ENCODE measurements around the gene TMEM248. TPM values are rescaled to one million over a fixed set of nuclear protein-coding genes. Genes with fewer than 3 reads are reported as not detected.

TMEM248 gene
- total and polyA plus RNA-seq, 10 donors, result 21.5 to 142 (median 87.4) TPM

DNA sequence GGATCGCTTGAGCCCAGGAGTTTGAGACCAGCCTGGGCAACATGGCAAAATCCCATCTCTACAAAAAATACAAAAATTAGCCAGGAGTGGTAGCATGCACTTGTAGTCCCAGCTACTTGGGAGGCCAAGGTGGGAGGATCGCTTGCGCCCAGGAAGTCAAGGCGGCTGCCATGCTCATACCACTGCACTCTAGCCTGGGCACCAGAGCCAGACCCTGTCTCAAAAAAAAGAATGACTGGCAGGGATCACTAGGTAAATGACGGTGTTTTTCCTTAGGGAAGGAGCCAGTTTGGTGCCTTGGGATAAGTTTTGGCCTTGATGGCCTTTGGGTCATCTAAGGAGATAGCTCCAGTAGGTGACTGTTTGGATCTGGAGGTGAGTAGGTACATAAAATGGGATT lies 8.9 kb downstream of the TMEM248 start:
- WGBS, 5 donors, result 95 to 98% (median 96%) methylated on average over 5 of the region's 5 CpGs
- TF ChIP-seq POLR2AphosphoS5 (IDR thresholded peaks at IDR 0.05) (no peak), POLR2A (IDR thresholded peaks at IDR 0.05) (no peak)
- TF ChIP-seq, protein P1, sequence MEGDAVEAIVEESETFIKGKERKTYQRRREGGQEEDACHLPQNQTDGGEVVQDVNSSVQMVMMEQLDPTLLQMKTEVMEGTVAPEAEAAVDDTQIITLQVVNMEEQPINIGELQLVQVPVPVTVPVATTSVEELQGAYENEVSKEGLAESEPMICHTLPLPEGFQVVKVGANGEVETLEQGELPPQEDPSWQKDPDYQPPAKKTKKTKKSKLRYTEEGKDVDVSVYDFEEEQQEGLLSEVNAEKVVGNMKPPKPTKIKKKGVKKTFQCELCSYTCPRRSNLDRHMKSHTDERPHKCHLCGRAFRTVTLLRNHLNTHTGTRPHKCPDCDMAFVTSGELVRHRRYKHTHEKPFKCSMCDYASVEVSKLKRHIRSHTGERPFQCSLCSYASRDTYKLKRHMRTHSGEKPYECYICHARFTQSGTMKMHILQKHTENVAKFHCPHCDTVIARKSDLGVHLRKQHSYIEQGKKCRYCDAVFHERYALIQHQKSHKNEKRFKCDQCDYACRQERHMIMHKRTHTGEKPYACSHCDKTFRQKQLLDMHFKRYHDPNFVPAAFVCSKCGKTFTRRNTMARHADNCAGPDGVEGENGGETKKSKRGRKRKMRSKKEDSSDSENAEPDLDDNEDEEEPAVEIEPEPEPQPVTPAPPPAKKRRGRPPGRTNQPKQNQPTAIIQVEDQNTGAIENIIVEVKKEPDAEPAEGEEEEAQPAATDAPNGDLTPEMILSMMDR (IDR thresholded peaks at IDR 0.05 in 8 of 11, conservative IDR thresholded peaks at IDR 0.05 in 3 of 11), result no peak
- no peak for DNase-seq
- H3K27me3 ChIP-seq (replicated peaks in 1 of 7), result no peaks in the 10 kb centered on the region
- intact Hi-C loops (cut with DNase I; ENCODE audit: low total_unique reads), result no loop called here
- H3K27ac ChIP-seq, result no peak overlapping the region
- no peaks in the 10 kb centered on the region for H3K9me3 ChIP-seq
- H3K4me3 ChIP-seq, result no peak overlapping the region
- peaks cover 0 to 64% (median 8%) of the 10 kb centered on the region in 6 donors for H3K36me3 ChIP-seq
- H3K4me1 ChIP-seq, result peaks cover 0 to 100% (median 48%) of the 10 kb centered on the region in 6 donors

DNA sequence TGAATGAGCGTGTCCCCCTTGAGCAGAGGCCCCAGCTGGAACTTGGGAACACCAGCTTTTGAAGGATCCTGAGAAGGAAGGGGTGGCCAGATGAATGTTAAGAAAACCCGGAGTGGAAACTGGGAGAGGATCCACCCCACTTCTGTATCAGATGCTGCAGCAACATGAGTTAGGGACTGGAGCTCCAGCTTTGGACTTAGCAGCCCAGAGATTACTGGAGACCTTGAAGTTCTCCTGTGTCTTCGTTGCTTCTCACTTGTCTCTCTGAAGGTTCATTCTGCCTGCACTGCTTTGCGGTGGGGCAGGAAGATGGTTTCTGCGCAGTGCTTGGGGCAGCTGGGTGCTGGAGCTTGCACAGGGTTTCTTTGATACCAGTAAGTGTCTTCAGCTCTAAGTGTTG lies 9.3 kb downstream of the TMEM248 start:
- WGBS, 5 donors, result 69 to 85% (median 80%) methylated on average over 5 of the region's 5 CpGs

DNA sequence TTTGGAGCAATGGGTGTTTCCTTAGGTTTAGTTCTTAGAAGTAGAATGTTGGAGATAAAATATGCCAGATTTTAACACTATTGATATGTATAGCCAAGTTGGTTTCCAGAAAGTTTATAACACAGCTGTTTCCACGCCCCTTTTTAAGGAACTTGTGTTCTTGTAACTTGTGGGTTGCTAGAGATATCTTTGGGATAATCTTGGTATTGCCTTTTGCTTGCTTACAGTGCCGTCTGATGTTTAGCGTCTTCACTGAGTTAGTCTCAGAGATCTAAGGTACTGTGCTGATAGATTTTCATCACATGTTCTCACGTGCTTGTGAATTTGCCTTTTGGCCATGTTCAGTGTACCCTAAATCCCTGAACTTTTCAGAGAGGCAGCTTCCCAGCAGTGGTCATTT lies 12.4 kb downstream of the TMEM248 start:
- no peak overlapping the region for H3K4me3 ChIP-seq
- no peak for DNase-seq
- H3K4me1 ChIP-seq, result peaks cover 0 to 89% (median 35%) of the 10 kb centered on the region in 6 donors
- whole genome bisulfite sequencing, 5 donors, result 73 to 85% (median 80%) methylated on average over 4 of the region's 4 CpGs
- H3K9me3 ChIP-seq, result peaks cover 0 to 9% (median 2%) of the 10 kb centered on the region in 8 donors
- H3K27me3 ChIP-seq (replicated peaks in 1 of 7), result no peaks in the 10 kb centered on the region
- H3K36me3 ChIP-seq, result peaks cover 0 to 40% (median 1%) of the 10 kb centered on the region in 6 donors
- TF ChIP-seq, protein P1 (IDR thresholded peaks at IDR 0.05 in 8 of 11, conservative IDR thresholded peaks at IDR 0.05 in 3 of 11), result no peak
- TF ChIP-seq POLR2A (IDR thresholded peaks at IDR 0.05) (no peak), POLR2AphosphoS5 (IDR thresholded peaks at IDR 0.05) (no peak)
- intact Hi-C loops (cut with DNase I; ENCODE audit: low total_unique reads), result no loop called here
- no peak overlapping the region for H3K27ac ChIP-seq

More for the DNA sequence above, 9.3 kb downstream of the TMEM248 start:
- intact Hi-C loops (cut with DNase I; ENCODE audit: low total_unique reads), result no loop called here
- no peaks in the 10 kb centered on the region for H3K27me3 ChIP-seq (replicated peaks in 1 of 7)
- H3K36me3 ChIP-seq, result peaks cover 0 to 60% (median 8%) of the 10 kb centered on the region in 6 donors
- H3K27ac ChIP-seq, result no peak overlapping the region
- DNase-seq, result no peak
- TF ChIP-seq POLR2A (IDR thresholded peaks at IDR 0.05), result no peak
- no peak for TF ChIP-seq POLR2AphosphoS5 (IDR thresholded peaks at IDR 0.05)
- TF ChIP-seq, protein P1 (IDR thresholded peaks at IDR 0.05 in 8 of 11, conservative IDR thresholded peaks at IDR 0.05 in 3 of 11), result no peak
- peaks cover 0 to 100% (median 47%) of the 10 kb centered on the region in 6 donors for H3K4me1 ChIP-seq
- no peaks in the 10 kb centered on the region for H3K9me3 ChIP-seq
- no peak overlapping the region for H3K4me3 ChIP-seq

DNA sequence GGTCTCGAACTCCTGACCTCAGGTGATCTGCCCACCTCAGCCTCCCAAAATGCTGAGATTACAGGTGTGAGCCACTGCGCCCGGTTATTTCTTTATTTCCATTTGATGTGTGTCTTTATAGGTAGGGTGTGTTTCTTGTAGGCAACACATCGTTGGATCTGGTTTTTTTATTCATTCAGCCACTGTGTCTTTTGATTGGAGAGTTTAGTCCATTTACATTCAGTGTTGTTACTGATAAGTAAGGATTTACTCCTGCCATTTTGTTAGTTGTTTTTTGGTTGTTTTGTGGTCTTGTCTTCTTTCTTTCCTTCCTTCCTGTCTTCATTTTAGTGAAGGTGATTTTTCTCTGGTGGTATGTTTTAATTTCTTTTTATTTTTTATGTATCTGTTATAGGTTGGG lies 16.9 kb downstream of the TMEM248 start:
- WGBS, 5 donors, result 95 to 98% (median 97%) methylated on average over 4 of the region's 4 CpGs
- no peak for DNase-seq

More for the DNA sequence above, 16.9 kb downstream of the TMEM248 start:
- intact Hi-C loops (cut with DNase I; ENCODE audit: low total_unique reads), result no loop called here
- Histone ChIP-seq H3K27ac (no peak overlapping the region), H3K4me1 (peaks cover 0 to 67% (median 17%) of the 10 kb centered on the region in 6 donors), H3K27me3 (replicated peaks in 1 of 7) (no peaks in the 10 kb centered on the region), H3K4me3 (no peak overlapping the region), H3K9me3 (peaks cover 0 to 9% (median 2%) of the 10 kb centered on the region in 8 donors), H3K36me3 (peaks cover 0 to 48% (median 14%) of the 10 kb centered on the region in 6 donors)
- TF ChIP-seq, protein P1 (IDR thresholded peaks at IDR 0.05 in 8 of 11, conservative IDR thresholded peaks at IDR 0.05 in 3 of 11), result no peak

Measured in spleen (tissue), 11 donors.